HG02840 (cell line): Measurements from ENCODE around the gene ACVR1.

ENCODE experiments used
- ATAC-seq: cut with Tn5 transposase; IDR thresholded peaks from one replicate; pipeline ENCODE4 v1.9.1; 2021; ENCODE audit warnings: mild to moderate bottlenecking, moderate library complexity, moderate number of reproducible peaks; ENCODE audit not compliant: unreplicated experiment, low FRiP score

ACVR1 gene

GRCh38 chr2:157803476-157803875 is 72.7 kb downstream of the ACVR1 start:
- no peak for ATAC-seq

DNA sequence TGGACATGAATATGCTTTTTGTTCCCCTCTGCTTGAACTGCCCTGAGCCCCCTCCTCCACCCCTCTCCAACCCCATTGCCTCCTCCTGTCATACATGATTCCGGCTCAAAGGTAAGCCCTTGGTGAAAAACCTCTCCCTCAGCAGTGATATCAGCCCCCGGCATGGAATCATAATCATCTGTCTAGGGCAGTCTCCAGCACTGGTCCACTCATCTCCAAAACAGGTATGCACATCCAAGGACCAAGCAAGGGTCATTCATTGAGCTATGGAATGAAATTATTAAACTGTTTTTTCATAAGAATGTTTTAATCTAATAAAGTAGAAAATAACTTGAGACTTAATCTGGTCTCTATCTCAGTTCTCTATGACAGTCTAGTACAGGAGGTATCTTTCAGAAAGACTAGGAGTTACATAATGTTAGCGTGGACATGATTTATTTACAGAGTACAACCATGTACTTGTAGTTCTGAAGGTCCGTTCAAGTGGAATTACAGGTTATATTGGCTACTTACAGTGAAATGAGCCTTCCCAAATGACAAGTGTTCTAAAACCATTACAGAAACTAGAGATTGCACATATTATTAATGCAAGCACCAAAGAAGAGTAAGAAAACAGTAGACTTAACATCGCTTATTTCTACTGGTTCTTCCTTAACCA is 75.2 kb downstream of the ACVR1 start:
- ATAC-seq: no peak

DNA sequence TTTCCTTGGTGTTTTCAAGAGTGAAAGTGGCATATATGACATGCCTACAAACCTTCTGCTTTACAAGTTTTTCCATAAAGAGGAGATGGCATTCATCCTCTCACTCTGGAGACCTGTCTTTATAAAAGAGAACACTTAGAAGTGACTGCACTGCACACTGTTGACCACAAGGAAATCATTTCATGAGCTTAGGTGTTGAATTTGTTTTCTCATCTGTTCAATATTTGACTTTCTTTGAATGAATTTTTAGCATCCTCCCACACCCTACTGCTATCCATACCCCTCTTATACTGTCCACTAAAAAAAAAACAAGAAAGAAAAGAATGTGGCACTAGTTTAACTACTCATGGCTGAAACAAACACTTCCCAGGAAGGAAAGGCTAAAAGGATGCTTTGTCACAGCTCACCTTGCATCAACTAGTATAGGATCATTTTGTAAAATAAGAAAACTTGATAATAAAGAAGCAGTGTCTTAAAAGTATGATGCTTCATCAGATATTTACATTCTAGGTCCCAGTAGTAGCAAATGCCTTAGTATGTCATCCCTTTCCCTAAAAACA is 83.0 kb downstream of the ACVR1 start:
- no peak for ATAC-seq

- no peak for ATAC-seq
These were observed 83.6 kb downstream of the ACVR1 start for GRCh38 chr2:157792335-157793052.

- no peak for ATAC-seq
These were observed 85.3 kb downstream of the ACVR1 start for GRCh38 chr2:157790780-157791179.

DNA sequence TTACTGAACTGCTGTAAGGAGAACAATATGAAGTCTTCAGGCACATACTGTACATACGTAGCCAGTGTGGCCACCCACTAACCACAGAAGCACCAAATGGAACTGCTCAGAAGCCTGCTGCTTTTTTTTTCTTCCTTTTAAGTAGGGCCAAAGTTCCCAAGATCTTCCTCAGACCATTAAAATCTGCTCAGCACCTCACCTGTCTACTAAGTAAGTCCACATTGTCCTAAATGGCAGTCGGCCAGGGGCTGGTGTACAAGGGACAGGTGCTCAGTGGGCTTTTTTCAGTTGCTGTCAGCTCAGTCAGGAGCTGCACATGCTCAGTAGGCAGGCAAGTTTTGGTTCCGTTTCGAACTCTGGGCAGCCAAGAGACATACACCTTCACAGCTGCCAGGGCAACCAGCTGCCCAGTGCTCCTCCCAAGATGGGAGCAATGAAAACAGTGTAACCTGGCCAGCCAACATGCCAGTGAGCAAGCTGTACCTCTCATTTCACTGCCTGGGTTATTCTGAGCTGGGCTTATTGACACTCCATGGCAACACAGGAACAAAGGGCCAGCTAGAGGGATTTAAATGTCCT is 86.1 kb downstream of the ACVR1 start:
- ATAC-seq: no peak

GRCh38 chr2:157789256-157789655 is 86.9 kb downstream of the ACVR1 start:
- ATAC-seq: no peak

DNA sequence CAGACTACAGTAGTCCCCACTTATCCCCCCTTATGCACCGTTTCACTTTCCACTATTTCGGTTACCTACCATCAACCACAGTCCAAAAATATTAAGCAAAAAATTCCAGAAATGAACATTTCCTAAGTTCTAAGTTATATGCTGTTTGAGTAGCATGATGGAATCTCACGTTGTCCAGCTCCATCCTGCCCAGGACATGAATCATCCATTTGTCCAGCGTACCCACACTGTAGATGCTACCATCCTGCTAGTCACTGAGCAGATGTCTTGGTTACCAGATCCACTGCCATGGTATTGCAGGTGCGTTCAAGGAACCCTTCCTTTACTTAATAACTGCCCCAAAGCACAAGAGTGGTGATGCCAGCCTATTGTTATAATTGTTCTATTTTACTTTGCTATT is 87.9 kb downstream of the ACVR1 start:
- no peak for ATAC-seq

- no peak for ATAC-seq
These were observed 88.7 kb downstream of the ACVR1 start for GRCh38 chr2:157787364-157787938.

- no peak for ATAC-seq
These were observed 89.3 kb downstream of the ACVR1 start for GRCh38 chr2:157786663-157787363.

DNA sequence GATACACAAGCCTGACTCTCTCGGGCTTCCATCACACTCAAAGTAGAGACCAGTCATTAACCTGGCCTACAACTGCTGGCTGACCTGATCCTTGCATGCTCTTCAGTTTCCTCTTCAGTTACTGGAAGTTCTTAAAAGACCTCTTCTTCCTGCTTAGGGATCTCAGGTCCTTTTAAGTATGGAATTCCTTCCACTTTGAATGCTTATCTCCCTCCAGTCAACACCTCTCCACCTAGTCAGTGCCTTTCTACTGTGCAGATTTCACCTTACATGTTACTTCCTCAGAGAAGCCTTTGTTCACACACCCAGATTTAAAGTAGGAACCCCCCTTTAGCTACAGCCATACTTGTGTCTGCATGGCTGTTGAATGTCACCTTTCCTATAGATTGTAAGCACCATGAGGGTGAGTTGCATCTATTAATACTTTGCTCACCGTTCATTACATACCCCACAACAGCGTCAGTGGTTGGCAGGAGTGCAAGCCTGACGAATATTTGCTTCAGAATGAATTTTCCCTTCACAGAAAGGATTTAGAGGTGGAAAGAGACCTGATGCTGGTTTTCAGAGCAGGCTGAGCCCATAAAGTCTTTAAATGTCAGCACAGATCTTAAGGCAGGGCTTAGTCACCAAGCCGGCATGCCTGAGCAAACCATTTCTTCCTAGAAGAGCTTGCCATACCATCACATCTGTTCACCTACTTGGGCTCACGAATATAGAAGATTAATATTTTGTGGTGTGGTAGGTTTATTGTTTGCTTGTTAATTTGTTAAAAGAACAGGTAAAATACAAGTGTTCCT is 90.1 kb downstream of the ACVR1 start:
- no peak for ATAC-seq

- no peak for ATAC-seq
These were observed 90.9 kb downstream of the ACVR1 start for GRCh38 chr2:157785200-157785599.

- no peak for ATAC-seq
These were observed 91.3 kb downstream of the ACVR1 start for GRCh38 chr2:157784823-157785175.

DNA sequence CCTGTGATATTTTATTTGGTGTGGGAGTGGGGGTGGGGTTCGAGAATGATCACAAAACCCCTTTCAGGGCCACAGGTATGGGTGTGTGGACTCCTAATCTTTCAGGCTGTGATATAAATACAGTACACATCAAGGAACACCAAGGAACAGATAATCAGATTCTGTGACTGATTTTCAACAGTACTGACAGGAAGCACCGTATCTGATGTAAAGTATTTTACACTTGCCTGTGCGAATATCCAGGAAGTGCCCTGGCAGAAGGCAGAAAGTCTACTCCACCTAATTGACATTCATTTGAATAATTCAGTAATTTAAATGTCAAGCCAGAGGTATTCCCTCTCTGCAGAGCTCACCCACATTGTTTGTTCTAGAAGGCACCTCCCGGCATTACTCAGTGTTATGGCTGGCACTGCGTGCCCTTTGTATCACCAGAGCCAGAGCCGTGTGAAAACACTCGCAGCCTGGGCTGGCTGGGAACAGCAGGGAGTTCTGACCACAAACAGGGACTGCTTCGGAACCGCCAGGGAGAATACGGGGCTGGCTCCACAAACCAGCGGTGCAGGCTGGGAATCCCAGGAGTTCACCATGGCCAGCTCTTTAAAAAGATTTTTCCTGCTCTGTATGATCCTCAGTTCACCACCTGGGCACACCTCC is 91.8 kb downstream of the ACVR1 start:
- no peak for ATAC-seq

DNA sequence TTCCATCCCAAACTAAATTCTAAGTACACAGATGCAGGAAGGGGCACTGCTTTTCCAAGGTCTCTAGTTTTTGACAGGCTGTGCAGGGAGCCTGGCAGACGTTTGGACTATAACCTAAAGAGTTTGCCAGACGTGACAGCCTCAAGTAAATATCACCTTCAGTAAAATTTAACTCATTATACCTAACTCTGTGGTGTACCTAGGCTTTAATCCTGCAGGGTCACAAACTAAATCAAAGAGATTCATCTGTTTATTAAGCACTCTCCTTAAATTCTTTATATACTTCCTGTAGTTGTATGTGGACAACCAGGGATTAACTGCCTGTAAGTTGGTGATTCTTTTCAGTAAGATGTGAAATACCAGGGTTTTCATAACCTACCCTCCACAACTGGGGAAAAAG is 92.9 kb downstream of the ACVR1 start:
- no peak for ATAC-seq

GRCh38 chr2:157782057-157782845 is 93.9 kb downstream of the ACVR1 start:
- no peak for ATAC-seq

- no peak for ATAC-seq
These were observed 95.9 kb downstream of the ACVR1 start for GRCh38 chr2:157780211-157780610.

- ATAC-seq: no peak
These were observed 96.3 kb downstream of the ACVR1 start for GRCh38 chr2:157779794-157780193.

DNA sequence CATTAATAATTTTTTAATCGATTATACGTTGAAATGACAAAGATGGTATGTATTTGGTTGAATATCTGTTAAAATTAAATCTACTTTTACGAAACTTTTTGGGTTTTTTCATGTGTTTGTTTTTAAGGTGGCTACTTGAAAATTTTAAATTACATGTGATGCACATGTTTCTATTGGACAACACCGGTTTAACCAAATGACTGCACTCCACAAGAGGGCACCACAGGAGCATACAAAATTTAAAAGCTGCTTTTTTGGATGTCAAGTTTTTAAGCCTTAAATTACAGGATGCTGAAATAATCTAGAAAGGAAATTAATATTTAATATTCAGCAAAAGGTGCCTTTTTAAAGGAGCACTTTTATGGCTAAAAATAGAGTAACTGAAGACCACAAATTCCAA is 98.7 kb downstream of the ACVR1 start:
- ATAC-seq: no peak
